Fibroblast of upper back skin (primary cell): Measurements from ENCODE around the gene CAMK1D.
"Not testable (repeated sequence)": the region's sequence is repeated elsewhere in the genome, so short reads cannot be mapped to it uniquely, and the experiment has no call there.

ENCODE experiments used
- DNase-seq: peaks from one replicate; pipeline ENCODE4 v3.0.0-alpha.2; 2013

CAMK1D gene

GRCh38 chr10:12529976-12530375 lies 180.6 kb downstream of the CAMK1D start:
- DNase-seq: no peak

DNA sequence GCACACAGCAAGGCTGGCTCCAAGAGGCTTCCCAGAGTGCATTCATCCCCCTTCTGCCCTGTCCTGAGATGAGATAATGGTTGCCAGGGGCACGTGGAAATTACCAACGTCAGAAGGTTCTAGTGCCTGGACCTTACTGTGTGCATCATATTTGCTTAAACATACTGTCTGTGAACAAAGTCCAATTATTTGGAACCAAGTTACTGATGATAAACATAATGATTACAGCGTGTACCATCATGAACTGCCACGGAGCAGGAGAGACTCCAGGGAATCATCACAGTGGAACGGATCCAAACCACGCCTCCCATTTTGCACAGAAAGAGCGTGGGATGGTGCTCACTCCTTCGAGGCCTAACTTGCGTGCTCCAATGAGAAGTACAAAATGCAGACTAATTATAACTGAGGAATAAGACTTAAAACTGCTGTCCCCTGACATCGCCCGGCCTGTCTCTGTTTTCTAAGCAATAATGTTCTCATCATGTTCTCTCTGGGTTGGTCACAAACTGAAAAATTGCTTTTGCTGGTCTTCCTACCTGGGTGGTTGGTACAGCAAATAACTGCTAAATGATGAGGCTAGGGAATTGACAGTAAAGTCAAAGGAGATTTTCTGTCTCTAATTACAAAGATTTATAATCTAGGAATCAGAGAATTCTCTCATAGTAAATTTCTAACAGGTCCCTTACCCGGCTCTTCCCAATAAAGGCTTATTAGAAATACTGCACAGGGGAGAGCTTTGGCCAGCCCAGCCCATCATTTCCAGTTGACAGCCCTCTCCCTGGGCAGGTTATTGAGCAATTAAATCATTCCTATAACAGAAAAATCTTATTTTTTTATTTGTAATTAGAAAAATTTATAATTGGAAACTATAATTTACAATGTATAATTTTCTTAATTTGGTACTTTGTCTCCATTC lies 182.2 kb downstream of the CAMK1D start:
- no peak for DNase-seq

GRCh38 chr10:12533151-12533550 lies 183.8 kb downstream of the CAMK1D start:
- DNase-seq: no peak

- DNase-seq: no peak
Measured at GRCh38 chr10:12533723-12534122, 184.4 kb downstream of the CAMK1D start.

GRCh38 chr10:12534824-12535223 lies 185.5 kb downstream of the CAMK1D start:
- no peak for DNase-seq

GRCh38 chr10:12535656-12536055 lies 186.3 kb downstream of the CAMK1D start:
- DNase-seq: no peak

DNA sequence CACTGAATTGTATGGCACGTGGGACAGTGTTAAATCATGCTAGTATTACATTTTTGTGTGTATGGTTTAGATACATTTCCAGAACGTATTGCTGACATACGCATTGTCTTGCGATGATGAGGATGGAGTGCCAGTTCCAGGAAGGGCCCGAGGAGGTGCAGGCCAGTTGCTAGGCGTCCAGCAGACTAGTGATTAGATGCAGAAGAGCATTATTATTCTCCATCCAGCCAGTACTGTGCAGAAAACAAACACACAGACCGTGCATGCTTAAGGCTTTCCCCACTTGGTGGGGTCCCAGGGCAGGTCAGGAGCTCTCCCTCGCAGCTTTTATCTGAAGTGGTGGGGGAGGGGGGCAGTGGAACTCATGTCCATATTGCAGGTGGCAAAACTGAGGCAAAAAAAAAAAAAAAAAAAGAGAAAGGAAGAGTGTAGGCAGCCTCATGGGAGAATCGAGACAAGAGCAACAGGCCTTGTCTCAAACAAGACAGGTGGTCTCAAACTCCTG lies 189.2 kb downstream of the CAMK1D start:
- no peak for DNase-seq

DNA sequence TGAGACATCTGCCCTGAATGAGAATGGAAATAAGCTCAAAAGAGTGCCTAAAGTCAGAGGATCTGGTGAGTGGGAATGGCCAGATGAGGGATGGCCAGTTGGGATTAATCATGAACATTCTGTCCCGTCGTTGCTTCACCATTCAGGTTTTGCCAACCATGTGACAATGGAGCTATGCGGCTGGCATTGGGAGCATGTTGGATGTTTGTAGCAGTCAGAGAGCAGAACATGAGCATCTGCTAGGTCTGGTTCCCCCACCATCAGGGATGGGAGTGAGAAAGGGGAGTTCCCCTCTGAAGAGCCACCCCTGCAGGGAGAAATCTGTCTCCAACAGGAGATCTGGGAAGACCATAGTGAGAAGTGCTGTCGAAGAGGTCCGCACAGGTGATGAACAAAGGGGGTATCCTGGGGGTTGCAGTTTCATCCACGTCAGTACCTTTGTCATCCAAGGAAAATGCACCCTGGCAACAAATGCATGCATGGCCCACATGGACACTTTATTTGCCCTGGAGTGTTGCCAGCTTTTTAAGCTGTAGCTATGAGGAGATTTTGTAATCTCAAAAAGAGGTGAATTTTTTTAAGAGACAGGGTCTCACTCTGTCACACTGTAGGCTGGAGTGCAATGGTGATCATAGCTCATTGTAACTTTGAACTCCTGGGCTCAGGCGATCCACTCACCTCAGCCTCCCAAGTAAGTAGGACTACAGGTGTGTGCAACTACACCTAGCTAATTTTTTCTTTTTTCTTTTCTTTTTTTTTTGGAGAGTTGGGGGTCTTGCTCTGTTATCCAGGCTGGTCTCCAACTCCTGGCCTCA lies 190.2 kb downstream of the CAMK1D start:
- DNase-seq: no peak

DNA sequence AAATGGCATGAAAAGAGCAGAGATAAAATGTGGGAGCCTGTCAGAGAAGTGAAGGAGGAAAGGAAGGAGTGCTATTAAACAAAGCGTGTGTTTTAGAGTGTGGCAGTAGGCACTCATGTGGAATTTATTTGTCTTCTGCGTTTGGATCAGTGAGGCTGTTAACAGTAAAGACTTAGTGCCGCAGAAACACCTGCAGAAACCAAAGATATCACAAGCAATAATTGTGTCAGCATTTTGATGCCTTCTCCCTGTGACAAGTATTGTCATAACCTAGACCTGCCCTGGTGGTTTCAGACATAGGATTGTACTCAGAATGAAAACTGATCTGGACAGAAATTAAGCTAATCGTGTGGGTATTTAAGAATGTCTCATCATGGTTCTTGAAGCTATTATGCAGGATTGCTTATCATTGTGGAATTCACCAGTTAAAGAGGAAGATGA lies 191.0 kb downstream of the CAMK1D start:
- peak; percentile 74 for DNase-seq

DNA sequence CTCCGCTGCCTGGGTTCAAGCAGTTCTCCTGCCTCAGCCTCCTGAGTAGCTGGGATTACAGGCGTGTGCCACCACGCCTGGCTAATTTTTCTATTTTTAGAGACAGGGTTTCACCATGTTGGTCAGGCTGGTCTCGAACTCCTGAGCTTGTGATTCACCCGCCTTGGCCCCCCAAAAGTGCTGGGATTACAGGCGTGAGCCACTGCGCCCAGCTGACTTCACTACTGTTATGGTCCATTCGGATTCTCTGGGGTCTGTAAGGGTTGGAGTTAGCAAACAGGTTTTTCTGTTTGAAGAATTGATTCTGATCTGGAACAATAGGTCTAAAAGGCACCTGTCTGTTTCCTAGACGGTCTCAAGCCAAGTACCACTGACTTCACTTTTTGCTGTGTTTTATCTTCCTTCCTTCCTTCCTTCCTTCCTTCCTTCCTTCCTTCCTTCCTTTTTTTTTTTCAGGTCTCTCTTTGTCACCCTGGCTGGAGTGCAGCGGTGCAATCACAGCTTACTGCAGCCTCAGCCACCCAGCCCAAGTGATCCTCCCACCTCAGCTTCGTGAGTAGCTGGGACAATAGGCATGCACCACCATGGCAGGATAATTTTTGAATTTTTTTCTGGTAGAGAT lies 192.2 kb downstream of the CAMK1D start:
- DNase-seq: no peak

DNA sequence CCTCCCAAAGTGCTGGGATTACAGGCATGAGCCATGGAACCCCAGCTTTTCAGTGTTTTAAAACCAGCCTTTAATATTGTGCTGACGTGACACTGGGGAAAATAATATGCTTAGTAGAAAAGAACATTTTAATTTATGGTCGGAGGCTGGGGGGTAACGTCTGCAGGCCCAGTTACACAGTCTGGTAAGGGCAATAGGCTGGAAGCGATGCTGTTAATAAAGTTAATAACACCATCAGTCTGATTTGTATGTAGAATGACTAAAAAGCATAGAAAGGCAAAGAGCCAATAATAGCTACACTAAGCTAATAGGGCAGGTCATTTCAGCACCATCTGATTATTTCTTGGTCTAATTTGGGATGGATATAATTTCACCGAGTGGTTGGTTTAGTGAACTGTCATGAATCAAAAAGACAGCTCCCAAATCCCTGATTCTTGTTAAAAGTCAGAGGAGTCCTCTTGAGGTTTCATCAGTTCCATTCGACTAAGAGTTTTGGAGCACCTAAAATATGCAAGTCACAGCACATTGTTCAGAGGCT lies 192.9 kb downstream of the CAMK1D start:
- DNase-seq: no peak

DNA sequence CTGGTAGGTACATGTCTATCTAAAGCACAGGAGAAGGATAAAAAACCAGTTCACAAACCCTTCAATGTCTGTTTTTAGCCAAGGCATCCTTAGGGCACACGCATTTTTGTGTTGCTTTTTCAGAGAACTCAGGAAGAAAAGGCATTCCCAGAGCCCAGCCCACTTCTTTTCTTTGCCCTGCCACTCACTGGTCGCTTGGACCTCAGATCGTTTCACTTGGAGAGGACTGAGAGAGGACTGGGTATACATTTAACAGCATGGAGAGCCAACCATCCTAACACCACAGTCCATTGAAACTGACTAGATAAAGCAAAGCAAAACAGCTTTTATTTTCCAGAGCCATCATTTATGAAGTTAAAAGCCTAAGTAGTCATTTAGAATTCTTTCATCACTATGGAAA lies 194.2 kb downstream of the CAMK1D start:
- DNase-seq: no peak

GRCh38 chr10:12546160-12546802 lies 196.9 kb downstream of the CAMK1D start:
- not testable (repeated sequence) for DNase-seq

- DNase-seq: no peak
Measured at GRCh38 chr10:12547301-12547771, 198.0 kb downstream of the CAMK1D start.

- no peak for DNase-seq
Measured at GRCh38 chr10:12549297-12549696, 199.9 kb downstream of the CAMK1D start.

- no peak for DNase-seq
Measured at GRCh38 chr10:12550994-12551393, 201.6 kb downstream of the CAMK1D start.

DNA sequence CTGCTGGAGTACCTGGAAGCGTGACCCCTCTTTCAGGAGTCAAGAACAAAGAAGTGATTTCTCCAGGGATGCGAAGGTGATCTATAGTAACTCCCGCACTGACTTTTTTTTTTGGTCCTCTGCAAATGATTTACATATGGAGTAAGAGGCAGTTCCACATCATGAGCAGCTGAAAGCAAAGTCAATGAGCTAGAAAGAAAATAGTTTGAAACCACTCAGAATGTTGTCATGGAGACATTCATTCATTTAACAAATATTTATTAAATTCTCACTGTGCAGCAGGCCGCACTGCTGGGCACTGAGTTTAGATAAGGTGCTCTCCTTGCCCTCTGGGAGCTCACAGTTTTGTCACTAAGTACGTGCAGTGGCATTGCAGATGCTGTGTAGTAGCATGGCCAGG lies 206.7 kb downstream of the CAMK1D start:
- no peak for DNase-seq

GRCh38 chr10:12559578-12560178 lies 210.3 kb downstream of the CAMK1D start:
- DNase-seq: no peak

DNA sequence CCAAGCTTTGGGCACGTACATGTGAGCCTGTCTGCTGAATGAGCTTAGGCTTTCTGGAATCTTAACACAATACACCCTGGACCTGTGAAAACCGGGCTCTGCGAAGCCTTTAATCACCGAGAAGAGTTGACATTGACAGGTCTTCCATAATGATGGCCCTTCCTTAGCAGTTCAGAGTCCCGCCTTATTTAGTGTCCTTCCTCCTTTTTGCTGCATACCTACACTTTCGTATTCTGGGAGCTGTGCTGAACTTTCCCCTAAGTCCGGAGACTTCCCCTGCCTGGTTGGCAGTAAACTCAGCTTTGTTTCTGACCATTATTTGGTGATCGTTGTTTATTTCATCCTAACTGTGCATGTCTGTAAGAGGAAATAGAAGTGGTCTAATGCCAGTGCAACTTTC lies 212.0 kb downstream of the CAMK1D start:
- no peak for DNase-seq

DNA sequence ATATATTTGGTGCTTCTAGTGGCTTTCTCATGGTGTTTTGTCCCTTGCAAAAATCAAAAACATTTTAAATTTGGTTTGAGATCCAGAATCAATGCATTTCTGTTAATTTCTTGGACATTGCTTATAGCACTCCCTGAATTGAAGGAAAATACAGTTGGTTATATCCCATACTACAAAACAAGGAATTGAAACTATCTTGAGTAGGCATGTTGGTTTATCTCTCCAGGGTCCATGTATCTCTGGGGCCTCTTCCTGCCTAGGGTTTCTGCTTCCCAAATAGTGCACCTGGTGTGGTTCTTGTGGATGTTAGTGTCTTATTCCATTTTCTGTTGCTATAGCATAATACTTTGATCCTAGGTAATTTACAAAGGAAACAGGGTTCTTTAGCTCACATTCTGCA lies 212.4 kb downstream of the CAMK1D start:
- DNase-seq: no peak

- no peak for DNase-seq
Measured at GRCh38 chr10:12563489-12563888, 214.1 kb downstream of the CAMK1D start.

- peak; percentile 43 for DNase-seq
Measured at GRCh38 chr10:12564173-12564572, 214.8 kb downstream of the CAMK1D start.
